KBM-7 (cell line): ENCODE measurements around the gene PRODH.
"Not testable (repeated sequence)": the region's sequence is repeated elsewhere in the genome, so short reads cannot be mapped to it uniquely, and the experiment has no call there.

Experiments used
- DNase-seq: peaks from one replicate; pipeline ENCODE4 v3.0.0-alpha.2; 2015
- in situ Hi-C: fragments of 300-500 bp; cut with MboI; formaldehyde crosslinking; loops from 2 replicates; pipeline ENCODE4 v1.14.3; 2020; ENCODE audit warnings: low sequenced_read_pairs, low pct_unique_long_range_greater_than_20kb, mixed read lengths

The PRODH gene

GRCh38 chr22:18969158-18969942, 33.3 kb upstream of the PRODH start:
- in situ Hi-C loops, DNase-seq: not testable (repeated sequence)

DNA sequence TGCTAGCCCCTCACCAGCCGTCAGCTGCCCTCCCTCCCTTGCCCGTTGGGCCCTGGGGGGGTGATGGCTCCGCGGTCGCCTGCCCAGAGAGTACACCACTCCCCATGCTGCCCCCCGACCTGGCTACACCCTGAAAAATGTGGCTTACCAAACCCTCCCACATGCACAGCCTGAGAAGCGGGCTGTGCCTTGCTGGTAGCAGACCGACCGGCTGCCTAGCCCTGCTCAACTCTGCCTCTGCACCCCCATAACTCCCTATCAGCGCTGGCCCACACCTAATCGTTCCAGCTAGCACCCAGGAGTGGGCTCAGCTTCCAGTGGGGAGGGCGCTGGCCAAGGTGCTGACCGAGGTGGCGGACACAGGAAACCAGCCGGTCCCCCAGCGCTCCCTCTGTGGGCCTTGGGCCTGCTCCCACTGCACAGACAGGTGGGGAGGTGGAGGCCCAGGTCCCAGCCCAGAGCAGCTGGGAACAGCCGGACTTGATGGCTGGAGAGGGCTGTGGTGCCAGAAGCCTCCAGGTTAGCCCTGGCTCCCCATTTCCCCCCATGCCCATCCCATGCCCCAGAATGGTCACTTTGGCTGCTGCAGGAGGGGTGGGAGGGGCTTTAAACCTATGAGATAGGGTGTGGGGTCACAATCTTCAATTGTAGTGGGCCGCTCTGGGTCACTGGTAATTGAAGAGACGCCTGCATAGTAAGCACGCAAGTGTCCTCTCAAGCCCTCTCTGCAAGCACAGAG, 32.1 kb upstream of the PRODH start:
- in situ Hi-C loops = no loop called here
- DNase-seq = no peak

- in situ Hi-C loops, DNase-seq: not testable (repeated sequence)
Measured at GRCh38 chr22:18967391-18968010, 31.4 kb upstream of the PRODH start.

GRCh38 chr22:18966748-18967147, 30.7 kb upstream of the PRODH start:
- in situ Hi-C loops = no loop called here
- DNase-seq = no peak

GRCh38 chr22:18965526-18966421, 29.7 kb upstream of the PRODH start:
- in situ Hi-C loops = no loop called here
- no peak for DNase-seq

- in situ Hi-C loops, DNase-seq: not testable (repeated sequence)
Measured at GRCh38 chr22:18964501-18965265, 28.6 kb upstream of the PRODH start.

GRCh38 chr22:18964051-18964450, 28.0 kb upstream of the PRODH start:
- DNase-seq, in situ Hi-C loops: not testable (repeated sequence)

- in situ Hi-C loops = no loop called here
- no peak for DNase-seq
Measured at GRCh38 chr22:18962308-18962635, 26.2 kb upstream of the PRODH start.

DNA sequence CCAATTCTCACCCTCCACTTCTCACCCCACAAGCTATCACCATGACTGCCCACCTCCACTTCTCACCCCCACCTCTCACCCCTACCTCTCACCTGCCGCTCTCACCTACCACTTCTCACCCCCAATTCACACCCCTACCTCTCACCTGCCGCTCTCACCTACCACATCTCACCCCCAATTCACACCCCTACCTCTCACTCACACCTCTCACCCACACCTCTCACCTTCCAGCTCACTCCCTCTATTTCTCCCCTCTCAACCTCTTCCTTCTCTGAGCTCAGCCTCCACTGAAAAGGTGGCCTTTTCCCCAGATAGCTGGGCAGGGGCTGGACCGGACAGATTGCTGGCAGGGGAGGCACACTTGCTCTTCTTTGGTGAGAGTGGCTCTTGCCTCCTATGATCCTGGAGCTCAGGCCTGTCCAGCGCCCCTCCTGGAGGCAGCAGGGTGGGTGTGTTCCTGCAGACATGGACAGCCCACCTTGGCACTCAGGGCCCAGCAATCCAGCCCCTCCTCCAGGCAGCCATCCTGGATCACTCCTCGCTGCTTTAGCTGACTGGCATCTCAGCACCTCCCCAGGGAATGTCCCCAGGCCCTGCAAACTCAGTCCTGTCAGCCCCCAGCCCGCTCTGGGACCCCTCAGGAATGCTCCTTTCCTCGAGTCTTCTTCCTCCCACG, 25.7 kb upstream of the PRODH start:
- DNase-seq, in situ Hi-C loops: not testable (repeated sequence)

- in situ Hi-C loops, DNase-seq: not testable (repeated sequence)
Measured at GRCh38 chr22:18961201-18961600, 25.1 kb upstream of the PRODH start.

DNA sequence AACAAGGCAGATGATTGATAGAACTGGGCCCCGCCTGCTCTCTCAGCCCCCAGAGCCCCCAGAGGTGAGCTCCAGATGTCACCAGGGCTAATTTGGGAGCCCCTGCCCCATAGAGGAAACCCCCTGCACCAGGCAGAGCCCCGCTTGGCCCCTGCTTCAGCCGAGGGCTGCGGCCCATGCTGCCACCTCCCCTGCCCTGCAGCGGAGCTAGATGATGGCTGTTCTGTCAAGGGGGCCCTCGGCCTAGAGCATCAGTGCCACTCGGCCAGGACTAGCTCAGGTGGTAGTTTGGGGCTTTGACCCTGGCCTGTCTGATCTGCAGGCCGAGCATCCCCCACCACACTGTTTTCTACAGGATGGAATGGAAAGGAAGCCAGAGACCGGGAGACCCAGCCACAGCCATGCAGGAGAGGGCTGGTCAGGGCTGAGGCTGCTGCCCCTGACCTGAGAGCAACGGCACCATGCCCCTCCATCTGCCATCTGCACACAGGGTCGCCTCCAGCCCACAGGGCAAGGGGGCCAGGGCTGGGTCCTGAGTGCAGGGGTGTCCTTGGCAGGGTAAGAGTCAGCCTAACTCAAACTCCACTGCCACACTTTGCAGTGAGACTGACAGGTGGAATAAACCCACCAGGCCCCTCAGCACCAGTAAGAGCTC, 24.2 kb upstream of the PRODH start:
- in situ Hi-C loops, DNase-seq: not testable (repeated sequence)

DNA sequence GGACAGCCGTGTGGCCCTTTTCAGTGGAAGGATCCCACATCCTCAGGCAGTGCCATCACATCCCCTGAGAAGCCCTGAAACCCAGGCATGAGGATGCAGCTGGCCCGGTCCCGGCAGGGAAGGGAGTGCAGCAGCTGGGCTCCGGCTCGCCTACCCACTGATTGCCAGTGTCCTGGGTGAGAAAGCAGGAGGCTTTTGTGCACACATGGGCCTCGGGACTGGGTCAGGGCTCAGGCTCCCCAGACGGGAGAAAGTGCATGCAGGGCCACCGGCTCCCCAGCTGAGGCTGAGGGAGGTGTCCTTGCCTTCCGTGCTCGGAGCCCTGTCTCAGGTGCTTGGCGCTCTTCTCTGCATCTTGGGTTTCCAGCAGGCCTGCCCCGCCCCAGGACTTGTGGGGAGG, 23.6 kb upstream of the PRODH start:
- in situ Hi-C loops, DNase-seq: not testable (repeated sequence)

- in situ Hi-C loops, DNase-seq: not testable (repeated sequence)
Measured at GRCh38 chr22:18959266-18959665, 23.2 kb upstream of the PRODH start.

DNA sequence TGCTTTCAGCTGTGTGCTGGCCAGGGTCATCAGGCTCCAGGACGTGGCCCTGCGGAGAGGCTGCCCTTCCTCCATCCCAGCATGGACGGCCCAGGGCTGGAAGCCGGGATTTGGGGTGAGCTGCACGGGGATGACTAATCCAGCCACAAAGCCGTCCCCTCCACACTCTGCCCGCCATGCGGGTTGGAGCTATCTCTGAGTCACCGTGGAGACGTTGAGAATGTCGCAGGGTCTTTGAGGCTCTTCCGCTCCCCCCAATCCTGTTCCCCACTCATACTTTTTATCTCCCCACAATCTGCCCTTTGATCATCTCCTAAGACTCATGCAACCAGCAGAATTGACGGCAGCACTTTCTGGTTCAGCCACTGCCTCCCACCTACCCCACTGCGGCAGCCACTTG, 22.6 kb upstream of the PRODH start:
- in situ Hi-C loops, DNase-seq: not testable (repeated sequence)

DNA sequence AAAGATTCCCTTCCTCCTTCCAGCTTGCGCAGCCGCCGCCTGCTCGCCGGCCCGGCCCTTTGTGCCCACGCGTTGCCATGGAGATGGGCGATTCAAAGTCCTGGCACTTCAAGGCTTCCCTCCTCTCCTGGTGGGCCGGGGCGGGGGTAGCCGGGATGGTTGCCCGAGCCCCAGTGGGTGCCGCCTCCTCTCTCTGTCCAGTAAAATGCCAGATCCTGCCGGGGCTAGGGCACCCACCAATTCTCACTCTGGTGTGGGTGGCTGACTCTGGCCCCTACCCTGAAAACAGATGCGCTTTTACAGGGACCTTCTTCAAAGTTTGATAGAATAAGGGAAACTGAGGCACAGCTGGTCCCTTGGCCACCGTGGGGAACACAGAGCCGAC, 22.2 kb upstream of the PRODH start:
- in situ Hi-C loops, DNase-seq: not testable (repeated sequence)

GRCh38 chr22:18957621-18958320, 21.7 kb upstream of the PRODH start:
- DNase-seq, in situ Hi-C loops: not testable (repeated sequence)

DNA sequence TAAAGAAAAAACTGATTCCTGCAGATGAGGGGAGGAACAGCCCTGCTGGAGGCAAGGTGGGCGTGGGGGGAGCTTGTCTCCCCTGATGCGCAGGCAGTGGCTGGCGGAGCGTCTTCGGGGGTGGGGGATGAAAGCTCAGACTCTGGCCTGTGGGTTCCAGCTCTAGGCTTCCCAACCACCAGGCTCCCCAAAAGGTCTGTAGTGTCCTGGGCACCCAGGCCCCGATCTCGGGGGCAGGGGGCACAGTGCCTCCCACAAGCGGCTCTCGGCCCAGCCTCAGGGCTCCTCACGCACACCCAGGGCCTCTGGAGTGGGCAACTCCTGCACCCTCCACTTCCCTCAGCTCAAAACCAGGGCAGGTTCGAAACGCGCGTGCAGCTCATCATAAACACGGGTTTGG, 20.9 kb upstream of the PRODH start:
- DNase-seq, in situ Hi-C loops: not testable (repeated sequence)
